GM10266 (cell line): Measurements from ENCODE around the gene TPST1.
"Not testable (repeated sequence)": the region's sequence is repeated elsewhere in the genome, so short reads cannot be mapped to it uniquely, and the experiment has no call there.

Source experiments
- DNase-seq: peaks from one replicate; pipeline ENCODE4 v3.0.0; 2012; ENCODE audit errors: extremely low spot score
- CTCF ChIP-seq: IDR thresholded peaks from 2 replicates; pipeline ENCODE4 v1.5.1; 2012; ENCODE audit warnings: mild to moderate bottlenecking, low read depth; ENCODE audit not compliant: control insufficient read depth, insufficient read depth; ENCODE audit errors: missing control alignments

The TPST1 gene

GRCh38 chr7:66371096-66371824 is 166.1 kb downstream of the TPST1 start:
- no peak for TF ChIP-seq CTCF
- no peak for DNase-seq

GRCh38 chr7:66374141-66374840 is 169.2 kb downstream of the TPST1 start:
- not testable (repeated sequence) for DNase-seq

- DNase-seq, result peak; percentile 17
- no peak for TF ChIP-seq CTCF
Measured at GRCh38 chr7:66376264-66376945, 171.3 kb downstream of the TPST1 start.

- DNase-seq, result no peak
- TF ChIP-seq CTCF, result no peak
Measured at GRCh38 chr7:66377045-66377444, 171.9 kb downstream of the TPST1 start.

- TF ChIP-seq CTCF, result no peak
- peak; percentile 16 for DNase-seq
Measured at GRCh38 chr7:66377714-66378113, 172.6 kb downstream of the TPST1 start.

- no peak for DNase-seq
- TF ChIP-seq CTCF, result no peak
Measured at GRCh38 chr7:66379542-66380160, 174.5 kb downstream of the TPST1 start.

- no peak for TF ChIP-seq CTCF
- DNase-seq, result no peak
Measured at GRCh38 chr7:66380272-66380888, 175.2 kb downstream of the TPST1 start.

- not testable (repeated sequence) for DNase-seq
Measured at GRCh38 chr7:66382182-66382923, 177.2 kb downstream of the TPST1 start.

- DNase-seq, result not testable (repeated sequence)
Measured at GRCh38 chr7:66385191-66385905, 180.2 kb downstream of the TPST1 start.

- not testable (repeated sequence) for DNase-seq
Measured at GRCh38 chr7:66395128-66395571, 190.0 kb downstream of the TPST1 start.

GRCh38 chr7:66396052-66396451 is 190.9 kb downstream of the TPST1 start:
- not testable (repeated sequence) for DNase-seq
